Smooth muscle cell (in vitro differentiated cells): ENCODE results near the gene RXRA. TPM values are rescaled to one million over a fixed set of nuclear protein-coding genes. Genes with fewer than 3 reads are reported as not detected.

ENCODE experiments used
- DNase-seq: peaks from one replicate; lab custom pipeline; 2025; ENCODE audit not compliant: unreplicated experiment; lab: John Stamatoyannopoulos, UW
- H2AFZ ChIP-seq: fragments of 200-600 bp; sonication (generic); 2 replicates; pipeline ENCODE4 v1.6.0; 2016; ENCODE audit warnings: antibody characterized with exemption, low read depth, mild to moderate bottlenecking
- H3F3A ChIP-seq: fragments of 200-600 bp; sonication (generic); 2 replicates; pipeline ENCODE4 v1.6.0; 2017; ENCODE audit warnings: antibody characterized with exemption, low read depth
- H3K27ac ChIP-seq: fragments of 200-600 bp; sonication (generic); 2 replicates; pipeline ENCODE4 v1.5.1; 2016; ENCODE audit warnings: low read depth, mild to moderate bottlenecking
- H3K27me3 ChIP-seq: fragments of 200-600 bp; sonication (generic); 2 replicates; pipeline ENCODE4 v1.6.1; 2016; ENCODE audit warnings: low read depth, mild to moderate bottlenecking
- H3K36me3 ChIP-seq: fragments of 200-600 bp; sonication (generic); 2 replicates; pipeline ENCODE4 v1.5.1; 2016; ENCODE audit warnings: low read depth
- H3K4me1 ChIP-seq: fragments of 200-600 bp; sonication (generic); 2 replicates; pipeline ENCODE4 v1.5.1; 2016; ENCODE audit warnings: low read depth
- H3K4me2 ChIP-seq: fragments of 200-600 bp; sonication (generic); 2 replicates; pipeline ENCODE4 v1.6.0; 2016; ENCODE audit warnings: mild to moderate bottlenecking
- H3K4me3 ChIP-seq: fragments of 200-600 bp; sonication (generic); 2 replicates; pipeline ENCODE4 v1.5.1; 2016; ENCODE audit warnings: mild to moderate bottlenecking
- H3K79me2 ChIP-seq: fragments of 200-600 bp; sonication (generic); 2 replicates; pipeline ENCODE4 v1.6.0; 2016; ENCODE audit warnings: low read depth, mild to moderate bottlenecking
- H3K9ac ChIP-seq: fragments of 200-600 bp; sonication (generic); 2 replicates; pipeline ENCODE4 v1.6.0; 2016; ENCODE audit warnings: low read depth
- H3K9me3 ChIP-seq: fragments of 200-600 bp; sonication (generic); replicated peaks from 2 replicates; pipeline ENCODE4 v1.5.1; 2016; ENCODE audit warnings: low read depth
- H4K20me1 ChIP-seq: fragments of 200-600 bp; sonication (generic); 2 replicates; pipeline ENCODE4 v1.6.0; 2016; ENCODE audit warnings: low read depth
- WGBS: methylation state at CpG from one replicate; pipeline ENCODE4 v1.1.7; 2016; ENCODE audit warnings: low lambda C conversion rate; 5-methylcytosine and 5-hydroxymethylcytosine counted together
- polyA plus RNA-seq: library from polyadenylated mRNA; unstranded; fragments of >200 nt; fragmentation: Nextera tagmentation; extraction: Ambion mirVana; gene quantifications from 2 replicates; pipeline ENCODE4 v1.2.1, GENCODE V29; 2016
- total RNA-seq: library from RNA; depleted of rRNA; stranded (reverse); fragments of >200 nt; gene quantifications from 2 replicates; pipeline ENCODE4 v1.2.3, GENCODE V29; 2014
- TF ChIP-seq, protein P1 (sequence below): fragments of 200-600 bp; sonication (generic); IDR thresholded peaks from 2 replicates; pipeline ENCODE4 v1.5.1; 2017; ENCODE audit warnings: borderline replicate concordance, mild to moderate bottlenecking, antibody characterized with exemption; ENCODE audit not compliant: insufficient read depth, poor library complexity, severe bottlenecking

The RXRA gene
- total and polyA plus RNA-seq, 2 experiments from 2014 or later = 8.9 to 23.1 TPM

DNA sequence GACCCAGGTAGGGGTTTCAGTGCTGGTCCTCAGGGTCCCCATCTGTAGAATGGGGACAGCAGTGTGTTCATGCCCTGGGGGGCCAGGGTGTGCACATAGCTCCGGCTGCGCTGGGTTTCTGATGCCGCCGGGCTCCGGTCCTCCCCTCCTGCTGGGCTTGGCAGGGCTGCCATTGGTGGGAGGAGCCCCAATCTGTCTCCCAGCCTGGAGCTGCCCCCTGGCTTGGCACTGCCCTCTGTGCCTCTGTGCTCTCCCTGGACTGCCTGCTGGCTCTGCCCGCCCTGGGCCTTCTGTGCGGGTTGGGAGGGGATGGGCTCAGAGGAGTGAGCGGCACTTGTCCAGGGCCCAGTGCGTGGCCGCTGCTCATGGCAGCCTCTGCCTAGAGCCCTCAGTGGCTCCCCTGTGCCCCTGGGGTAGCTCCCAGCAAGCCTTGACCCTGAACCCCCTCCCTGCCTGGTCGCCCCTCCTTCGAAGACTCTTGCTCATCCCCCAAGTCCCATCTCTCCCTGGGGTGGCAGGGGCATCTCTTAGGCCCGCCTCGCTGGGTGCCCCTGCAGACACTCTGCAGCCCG lies 35.7 kb downstream of the RXRA start:
- TF ChIP-seq, protein P1, sequence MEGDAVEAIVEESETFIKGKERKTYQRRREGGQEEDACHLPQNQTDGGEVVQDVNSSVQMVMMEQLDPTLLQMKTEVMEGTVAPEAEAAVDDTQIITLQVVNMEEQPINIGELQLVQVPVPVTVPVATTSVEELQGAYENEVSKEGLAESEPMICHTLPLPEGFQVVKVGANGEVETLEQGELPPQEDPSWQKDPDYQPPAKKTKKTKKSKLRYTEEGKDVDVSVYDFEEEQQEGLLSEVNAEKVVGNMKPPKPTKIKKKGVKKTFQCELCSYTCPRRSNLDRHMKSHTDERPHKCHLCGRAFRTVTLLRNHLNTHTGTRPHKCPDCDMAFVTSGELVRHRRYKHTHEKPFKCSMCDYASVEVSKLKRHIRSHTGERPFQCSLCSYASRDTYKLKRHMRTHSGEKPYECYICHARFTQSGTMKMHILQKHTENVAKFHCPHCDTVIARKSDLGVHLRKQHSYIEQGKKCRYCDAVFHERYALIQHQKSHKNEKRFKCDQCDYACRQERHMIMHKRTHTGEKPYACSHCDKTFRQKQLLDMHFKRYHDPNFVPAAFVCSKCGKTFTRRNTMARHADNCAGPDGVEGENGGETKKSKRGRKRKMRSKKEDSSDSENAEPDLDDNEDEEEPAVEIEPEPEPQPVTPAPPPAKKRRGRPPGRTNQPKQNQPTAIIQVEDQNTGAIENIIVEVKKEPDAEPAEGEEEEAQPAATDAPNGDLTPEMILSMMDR = no peak
- Histone ChIP-seq H3K4me1 (peaks cover 3% of the 10 kb centered on the region), H2AFZ (no peak overlapping the region), H3K27me3 (no peaks in the 10 kb centered on the region), H3K4me3 (no peak overlapping the region), H3K4me2 (no peak overlapping the region), H4K20me1 (peaks cover 100% of the 10 kb centered on the region), H3F3A (no peaks in the 10 kb centered on the region), H3K27ac (no peak overlapping the region), H3K36me3 (no peaks in the 10 kb centered on the region), H3K79me2 (peaks cover 64% of the 10 kb centered on the region), H3K9me3 (no peaks in the 10 kb centered on the region), H3K9ac (no peak overlapping the region)
- no peak for DNase-seq
- 93% methylated on average over 14 of the region's 15 CpGs for WGBS

- Histone ChIP-seq H3K4me2 (no peak overlapping the region), H3K4me3 (no peak overlapping the region), H3K27me3 (no peaks in the 10 kb centered on the region), H3K9ac (no peak overlapping the region), H3K27ac (no peak overlapping the region), H3K36me3 (no peaks in the 10 kb centered on the region), H3F3A (no peaks in the 10 kb centered on the region), H3K9me3 (no peaks in the 10 kb centered on the region), H4K20me1 (peaks cover 100% of the 10 kb centered on the region), H3K4me1 (peaks cover 12% of the 10 kb centered on the region), H3K79me2 (peaks cover 62% of the 10 kb centered on the region), H2AFZ (no peak overlapping the region)
- WGBS = 99% methylated on average over 16 of the region's 16 CpGs
- DNase-seq = no peak
- TF ChIP-seq, protein P1 = no peak
Measured at GRCh38 chr9:134363450-134363849, 37.2 kb downstream of the RXRA start.

GRCh38 chr9:134364391-134365114 lies 38.3 kb downstream of the RXRA start:
- Histone ChIP-seq H3K79me2 (peaks cover 62% of the 10 kb centered on the region), H3K27ac (no peak overlapping the region), H3F3A (no peaks in the 10 kb centered on the region), H3K4me2 (no peak overlapping the region), H3K27me3 (no peaks in the 10 kb centered on the region), H3K9ac (no peak overlapping the region), H2AFZ (no peak overlapping the region), H3K4me1 (peaks cover 12% of the 10 kb centered on the region), H3K9me3 (no peaks in the 10 kb centered on the region), H3K4me3 (no peak overlapping the region), H4K20me1 (peaks cover 95% of the 10 kb centered on the region), H3K36me3 (no peaks in the 10 kb centered on the region)
- TF ChIP-seq, protein P1 = no peak
- no peak for DNase-seq
- 90% methylated on average over 11 of the region's 13 CpGs for WGBS

- WGBS = 96% methylated on average over 21 of the region's 21 CpGs
- H3K79me2 ChIP-seq = peaks cover 62% of the 10 kb centered on the region
- H4K20me1 ChIP-seq = peaks cover 95% of the 10 kb centered on the region
- no peaks in the 10 kb centered on the region for H3K27me3 ChIP-seq
- no peaks in the 10 kb centered on the region for H3F3A ChIP-seq
- no peak overlapping the region for H3K4me2 ChIP-seq
- peaks cover 12% of the 10 kb centered on the region for H3K4me1 ChIP-seq
- H2AFZ ChIP-seq = no peak overlapping the region
- H3K9me3 ChIP-seq = no peaks in the 10 kb centered on the region
- DNase-seq = no peak
- no peak overlapping the region for H3K27ac ChIP-seq
- H3K4me3 ChIP-seq = no peak overlapping the region
- H3K36me3 ChIP-seq = no peaks in the 10 kb centered on the region
- TF ChIP-seq, protein P1 = no peak
- no peak overlapping the region for H3K9ac ChIP-seq
Measured at GRCh38 chr9:134365115-134365596, 38.9 kb downstream of the RXRA start.
